GM12875 (cell line): Measurements from ENCODE around the gene PGLYRP3.
A peak's percentile ranks its signal among the peaks of the same experiment; 100 is the strongest.

Experiments used
- H3K4me3 ChIP-seq: one replicate; pipeline ENCODE4 v1.5.1; 2011; ENCODE audit warnings: low read depth, low read length, control low read depth
- CTCF ChIP-seq: IDR thresholded peaks from 2 replicates; pipeline ENCODE4 v1.5.1; 2011; ENCODE audit warnings: low read depth, mild to moderate bottlenecking, control low read depth, inconsistent platforms, low read length, moderate library complexity, borderline replicate concordance; ENCODE audit not compliant: insufficient read depth

PGLYRP3 gene

GRCh38 chr1:153346077-153346723 is 33.4 kb upstream of the PGLYRP3 start:
- peak overlapping the region; percentile 3 for H3K4me3 ChIP-seq
- no peak for TF ChIP-seq CTCF

- H3K4me3 ChIP-seq: peak overlapping the region; percentile 34
- TF ChIP-seq CTCF: no peak
Measured at GRCh38 chr1:153345187-153346076, 32.7 kb upstream of the PGLYRP3 start.

GRCh38 chr1:153344718-153345025 is 31.9 kb upstream of the PGLYRP3 start:
- H3K4me3 ChIP-seq: no peak overlapping the region
- TF ChIP-seq CTCF: no peak

GRCh38 chr1:153343811-153344717 is 31.3 kb upstream of the PGLYRP3 start:
- TF ChIP-seq CTCF: no peak
- H3K4me3 ChIP-seq: peak overlapping the region; percentile 56

GRCh38 chr1:153343040-153343681 is 30.4 kb upstream of the PGLYRP3 start:
- H3K4me3 ChIP-seq: peak overlapping the region; percentile 56
- TF ChIP-seq CTCF: no peak

- TF ChIP-seq CTCF: no peak
Measured at GRCh38 chr1:153342178-153342577, 29.4 kb upstream of the PGLYRP3 start.

More at GRCh38 chr1:153342178-153342577, 29.4 kb upstream of the PGLYRP3 start:
- H3K4me3 ChIP-seq: peak overlapping the region; percentile 56
